Measurements from ENCODE around the gene STUB1. TPM values are rescaled to one million over a fixed set of nuclear protein-coding genes. Genes with fewer than 3 reads are reported as not detected.
A peak's percentile ranks its signal among the peaks of the same experiment; 100 is the strongest.

STUB1 gene
- total and polyA plus RNA-seq, 4 experiments from 2014 or later = 97.2 to 181 (median 128) TPM

DNA sequence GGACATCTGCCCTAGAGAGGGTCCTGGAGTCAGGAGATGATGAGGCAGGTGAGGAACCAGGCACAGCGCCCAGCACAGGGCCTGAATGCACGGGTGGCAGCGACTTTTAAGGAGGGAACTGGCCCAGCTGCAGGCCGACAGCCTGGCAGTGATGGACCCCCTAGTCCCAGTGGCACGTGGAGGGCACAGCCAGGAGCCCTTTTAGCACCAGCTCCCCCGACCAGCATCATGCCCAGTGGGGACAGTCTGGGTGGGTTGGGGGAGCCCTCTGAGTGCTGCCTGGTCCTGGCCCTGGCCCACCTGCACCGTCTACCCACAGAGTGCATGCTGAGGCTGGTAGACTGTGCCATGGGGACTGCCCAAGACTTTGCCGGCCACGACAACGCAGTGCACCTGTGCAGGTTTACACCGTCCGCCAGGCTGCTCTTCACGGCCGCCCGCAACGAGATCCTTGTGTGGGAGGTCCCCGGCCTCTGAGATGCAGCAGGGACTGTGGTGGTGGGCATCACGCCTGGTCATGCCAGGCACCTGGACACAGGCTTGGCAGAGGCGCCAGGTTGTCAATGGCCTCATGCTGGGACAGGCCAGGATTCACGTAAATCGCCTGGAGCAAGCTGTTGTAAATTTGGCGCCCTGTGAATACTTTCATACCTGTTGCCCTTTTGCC lies 13.0 kb upstream of the STUB1 start:
- Mint-ChIP-seq H3K4me1 (peaks cover 3 to 21% (median 5%) of the 10 kb centered on the region in 4 donors), H3K27me3 (no peaks in the 10 kb centered on the region), H3K36me3 (peaks cover 0 to 8% of the 10 kb centered on the region in 2 donors), H3K9me3 (no peaks in the 10 kb centered on the region), H3K27ac (peak overlapping the region; percentile 38 to 94 (median 86)), H3K4me3 (peak overlapping the region; percentile 69 to 86 (median 78))
- ChIA-PET CTCF (ENCODE audit: partially characterized antibody) (interaction anchor here (0.7 to 1.4 kb wide), 5 partner anchors 9 to 22 kb away, joined by 3 to 6 read pairs (median 4); partner anchors contain the start of gene WDR90), POLR2A (ENCODE audit: partially characterized antibody) (interaction anchor here (0.6 to 5.6 kb wide), 12 partner anchors 9 to 140 kb away, joined by 3 to 89 read pairs (median 6); partner anchors contain the start of genes ANTKMT, JMJD8, MCRIP2 and METTL26)
- Histone ChIP-seq H3K27ac (ENCODE audit: low read depth, low read length) (peak overlapping the region; percentile 69), H3K27me3 (ENCODE audit: insufficient read depth, low read length) (no peaks in the 10 kb centered on the region), H3K9me3 (ENCODE audit: control insufficient read depth in 1 of 2, low read length in 2 of 2) (no peaks in the 10 kb centered on the region), H3K36me3 (ENCODE audit: insufficient read depth, low read length) (peaks cover 20% of the 10 kb centered on the region), H3K4me1 (ENCODE audit: insufficient read depth, low read length) (peaks cover 23% of the 10 kb centered on the region), H3K4me3 (ENCODE audit: low read length in 2 of 2) (peak overlapping the region in 1 of 2 donors; percentile 73)
- DNase-seq = no peak
- intact Hi-C loops (cut with micrococcal nuclease) = no loop called here

GRCh38 chr16:667780-668518 lies 12.3 kb upstream of the STUB1 start, which contains the start of gene RHOT2:
Gene RHOT2 (plus strand): TSS chr16:668132. CDS start chr16:668200, 68 bp downstream.
- peaks cover 3 to 21% (median 5%) of the 10 kb centered on the region in 4 donors for H3K4me1 Mint-ChIP-seq
- intact Hi-C loops (cut with micrococcal nuclease) = loop anchor here (1.0 to 2.0 kb wide), 5 partner anchors 11 to 276 kb away; partner anchors contain the start of genes JMJD8, METTL26 and WDR90
- CTCF ChIA-PET (ENCODE audit: partially characterized antibody) = interaction anchor here (0.7 to 1.4 kb wide), 8 partner anchors 8 to 65 kb away, joined by 3 to 6 read pairs (median 3); partner anchors contain the start of gene WDR90
- DNase-seq = peak; percentile 88 to 93 (median 91)
- peak within 1 kb of the TSS; percentile 42 to 73 for H3K4me3 ChIP-seq (ENCODE audit: low read length in 2 of 2)
- peaks cover 23% of the 10 kb centered on the region for H3K4me1 ChIP-seq (ENCODE audit: insufficient read depth, low read length)
- peaks cover 25% of the 10 kb centered on the region for H3K36me3 ChIP-seq (ENCODE audit: insufficient read depth, low read length)
- no peaks in the 10 kb centered on the region for H3K9me3 Mint-ChIP-seq
- H3K27ac Mint-ChIP-seq = peak within 1 kb of the TSS; percentile 38 to 94 (median 86)
- no peaks in the 10 kb centered on the region for H3K9me3 ChIP-seq (ENCODE audit: control insufficient read depth in 1 of 2, low read length in 2 of 2)
- H3K27ac ChIP-seq (ENCODE audit: low read depth, low read length) = peak within 1 kb of the TSS; percentile 69
- H3K4me3 Mint-ChIP-seq = peak within 1 kb of the TSS; percentile 77 to 86 (median 80)
- POLR2A ChIA-PET (ENCODE audit: partially characterized antibody) = interaction anchor here (0.6 to 5.6 kb wide), 11 partner anchors 8 to 139 kb away, joined by 3 to 89 read pairs (median 6); partner anchors contain the start of genes ANTKMT, JMJD8, MCRIP2 and METTL26
- no peaks in the 10 kb centered on the region for H3K27me3 ChIP-seq (ENCODE audit: insufficient read depth, low read length)
- H3K36me3 Mint-ChIP-seq = peaks cover 0 to 11% of the 10 kb centered on the region in 2 donors
- H3K27me3 Mint-ChIP-seq = no peaks in the 10 kb centered on the region

DNA sequence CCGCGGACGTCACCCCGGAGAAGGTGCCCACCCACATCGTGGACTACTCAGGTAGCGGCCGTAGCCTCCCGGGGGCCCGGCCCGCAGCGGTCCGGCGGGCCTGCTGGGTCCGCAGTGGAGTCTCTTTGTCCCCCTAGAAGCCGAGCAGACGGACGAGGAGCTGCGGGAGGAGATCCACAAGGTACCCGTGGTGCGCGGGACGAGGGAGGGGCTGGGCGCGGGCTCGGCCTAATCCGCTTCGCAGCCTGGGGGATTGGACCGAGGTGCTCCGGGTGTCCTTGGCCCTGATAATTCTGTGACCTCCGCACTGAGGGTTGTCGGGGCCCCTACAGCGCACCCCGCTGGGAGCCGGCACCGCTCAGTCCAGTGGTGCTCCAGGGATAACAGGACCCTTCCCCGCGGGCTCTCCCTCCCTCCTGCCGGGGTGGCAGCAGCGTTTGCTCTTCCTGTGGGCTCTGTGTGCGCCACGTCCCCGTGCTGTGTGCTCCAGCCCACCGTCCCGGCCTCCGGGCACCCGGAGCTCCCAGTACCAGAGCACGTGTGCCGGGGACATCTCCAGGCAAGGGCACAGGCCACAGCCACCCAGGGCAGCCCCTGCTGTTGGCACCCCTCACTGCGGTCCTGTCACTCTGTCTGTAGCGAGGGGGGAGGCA lies 11.6 kb upstream of the STUB1 start:
- POLR2A ChIA-PET (ENCODE audit: partially characterized antibody) = interaction anchor here (1.4 to 5.6 kb wide), 7 partner anchors 12 to 53 kb away, joined by 5 to 89 read pairs (median 17); partner anchors contain the start of genes ANTKMT, JMJD8, MCRIP2 and METTL26
- intact Hi-C loops (cut with micrococcal nuclease) = loop anchor here (1.0 to 2.0 kb wide), 5 partner anchors 11 to 276 kb away; partner anchors contain the start of genes JMJD8, METTL26 and WDR90

GRCh38 chr16:669666-670065 lies 10.5 kb upstream of the STUB1 start:
- CTCF ChIA-PET (ENCODE audit: partially characterized antibody) = no interaction called here
- Histone ChIP-seq H3K36me3 (ENCODE audit: insufficient read depth, low read length) (peaks cover 25% of the 10 kb centered on the region), H3K4me3 (ENCODE audit: low read length in 2 of 2) (no peak overlapping the region), H3K27me3 (ENCODE audit: insufficient read depth, low read length) (no peaks in the 10 kb centered on the region), H3K4me1 (ENCODE audit: insufficient read depth, low read length) (peaks cover 23% of the 10 kb centered on the region), H3K9me3 (ENCODE audit: control insufficient read depth in 1 of 2, low read length in 2 of 2) (no peaks in the 10 kb centered on the region), H3K27ac (ENCODE audit: low read depth, low read length) (no peak overlapping the region)
- no peak for DNase-seq
- Mint-ChIP-seq H3K4me3 (peak overlapping the region in 6 of 8 donors; percentile 46 to 81 (median 68)), H3K27ac (peak overlapping the region in 1 of 7 donors; percentile 57), H3K27me3 (no peaks in the 10 kb centered on the region), H3K36me3 (peaks cover 0 to 16% of the 10 kb centered on the region in 2 donors), H3K9me3 (no peaks in the 10 kb centered on the region), H3K4me1 (peaks cover 3 to 22% (median 6%) of the 10 kb centered on the region in 4 donors)
- POLR2A ChIA-PET (ENCODE audit: partially characterized antibody) = interaction anchor here (5.6 kb wide), 1 partner anchor 11 kb away, joined by 89 read pairs; the partner anchor contains the start of genes JMJD8 and STUB1
- intact Hi-C loops (cut with micrococcal nuclease) = loop anchor here (2.0 kb wide), 1 partner anchor 21 kb away; the partner anchor contains the start of gene WDR90

More for the DNA sequence above, 11.6 kb upstream of the STUB1 start:
- Mint-ChIP-seq H3K4me1 (peaks cover 3 to 21% (median 6%) of the 10 kb centered on the region in 4 donors), H3K4me3 (peak overlapping the region; percentile 71 to 86 (median 80)), H3K27me3 (no peaks in the 10 kb centered on the region), H3K9me3 (no peaks in the 10 kb centered on the region), H3K36me3 (peaks cover 0 to 13% of the 10 kb centered on the region in 2 donors), H3K27ac (peak overlapping the region in 6 of 7 donors; percentile 29 to 88 (median 53))
- CTCF ChIA-PET (ENCODE audit: partially characterized antibody) = interaction anchor here (1.1 to 1.4 kb wide), 4 partner anchors 10 to 64 kb away, joined by 3 to 5 read pairs (median 3); no protein-coding TSS in a partner anchor
- peak overlapping the region; percentile 69 for H3K27ac ChIP-seq (ENCODE audit: low read depth, low read length)
- no peaks in the 10 kb centered on the region for H3K27me3 ChIP-seq (ENCODE audit: insufficient read depth, low read length)
- H3K4me1 ChIP-seq (ENCODE audit: insufficient read depth, low read length) = peaks cover 23% of the 10 kb centered on the region
- peak overlapping the region; percentile 42 to 73 for H3K4me3 ChIP-seq (ENCODE audit: low read length in 2 of 2)
- H3K9me3 ChIP-seq (ENCODE audit: control insufficient read depth in 1 of 2, low read length in 2 of 2) = no peaks in the 10 kb centered on the region
- peaks cover 25% of the 10 kb centered on the region for H3K36me3 ChIP-seq (ENCODE audit: insufficient read depth, low read length)
- no peak for DNase-seq

DNA sequence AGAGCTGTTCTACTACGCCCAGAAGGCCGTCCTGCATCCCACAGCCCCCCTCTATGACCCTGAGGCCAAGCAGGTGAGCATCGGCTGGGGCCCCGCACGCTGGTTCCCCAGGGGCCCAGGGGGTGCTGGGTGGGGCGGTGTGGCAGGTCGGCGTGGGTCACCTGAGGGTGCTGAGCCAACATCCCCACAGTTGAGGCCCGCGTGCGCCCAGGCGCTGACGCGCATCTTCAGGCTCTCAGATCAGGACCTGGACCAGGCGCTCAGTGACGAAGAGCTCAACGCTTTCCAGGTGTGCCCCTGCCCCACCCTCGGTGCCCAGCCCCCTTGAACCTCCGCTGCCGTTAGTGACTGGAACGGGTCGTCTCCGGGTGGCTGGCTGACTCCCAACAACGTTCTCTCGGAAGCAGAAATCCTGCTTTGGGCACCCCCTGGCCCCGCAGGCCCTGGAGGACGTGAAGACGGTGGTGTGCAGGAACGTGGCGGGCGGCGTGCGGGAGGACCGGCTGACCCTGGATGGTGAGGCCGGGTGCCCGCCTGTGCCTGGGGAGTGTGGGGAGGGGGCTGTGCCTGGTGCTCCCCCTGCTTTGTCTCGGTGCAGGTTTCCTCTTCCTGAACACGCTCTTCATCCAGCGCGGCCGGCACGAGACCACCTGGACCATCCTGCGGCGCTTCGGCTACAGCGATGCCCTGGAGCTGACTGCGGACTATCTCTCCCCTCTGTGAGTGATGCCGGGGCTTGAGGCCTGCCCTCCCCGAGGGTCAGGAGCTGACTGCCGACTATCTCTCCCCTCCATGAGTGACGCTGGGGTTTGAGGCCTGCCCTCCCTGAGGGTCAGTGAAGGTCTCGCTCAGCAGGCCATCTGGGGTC lies 9.5 kb upstream of the STUB1 start:
- peaks cover 5 to 28% (median 10%) of the 10 kb centered on the region in 4 donors for H3K4me1 Mint-ChIP-seq
- peaks cover 0 to 16% of the 10 kb centered on the region in 2 donors for H3K36me3 Mint-ChIP-seq
- no peaks in the 10 kb centered on the region for H3K27me3 ChIP-seq (ENCODE audit: insufficient read depth, low read length)
- H3K4me3 ChIP-seq (ENCODE audit: low read length in 2 of 2) = no peak overlapping the region
- peaks cover 25% of the 10 kb centered on the region for H3K36me3 ChIP-seq (ENCODE audit: insufficient read depth, low read length)
- peaks cover 29% of the 10 kb centered on the region for H3K4me1 ChIP-seq (ENCODE audit: insufficient read depth, low read length)
- H3K27ac ChIP-seq (ENCODE audit: low read depth, low read length) = no peak overlapping the region
- no peak for DNase-seq
- no peaks in the 10 kb centered on the region for H3K9me3 Mint-ChIP-seq
- H3K9me3 ChIP-seq (ENCODE audit: control insufficient read depth in 1 of 2, low read length in 2 of 2) = no peaks in the 10 kb centered on the region
- no peaks in the 10 kb centered on the region for H3K27me3 Mint-ChIP-seq
- peak overlapping the region in 3 of 8 donors; percentile 5 to 42 (median 25) for H3K4me3 Mint-ChIP-seq
- peak overlapping the region in 1 of 7 donors; percentile 57 for H3K27ac Mint-ChIP-seq
- CTCF ChIA-PET (ENCODE audit: partially characterized antibody) = no interaction called here
- POLR2A ChIA-PET (ENCODE audit: partially characterized antibody) = interaction anchor here (1.2 to 5.6 kb wide), 5 partner anchors 10 to 25 kb away, joined by 6 to 89 read pairs (median 7); partner anchors contain the start of genes JMJD8, STUB1 and WDR24
- intact Hi-C loops (cut with micrococcal nuclease) = no loop called here

All from CD4-positive, alpha-beta memory T cell (primary cell).